Measurements from ENCODE around the gene ZBTB2. TPM values are rescaled to one million over a fixed set of nuclear protein-coding genes. Genes with fewer than 3 reads are reported as not detected.

ZBTB2 gene, protein sequence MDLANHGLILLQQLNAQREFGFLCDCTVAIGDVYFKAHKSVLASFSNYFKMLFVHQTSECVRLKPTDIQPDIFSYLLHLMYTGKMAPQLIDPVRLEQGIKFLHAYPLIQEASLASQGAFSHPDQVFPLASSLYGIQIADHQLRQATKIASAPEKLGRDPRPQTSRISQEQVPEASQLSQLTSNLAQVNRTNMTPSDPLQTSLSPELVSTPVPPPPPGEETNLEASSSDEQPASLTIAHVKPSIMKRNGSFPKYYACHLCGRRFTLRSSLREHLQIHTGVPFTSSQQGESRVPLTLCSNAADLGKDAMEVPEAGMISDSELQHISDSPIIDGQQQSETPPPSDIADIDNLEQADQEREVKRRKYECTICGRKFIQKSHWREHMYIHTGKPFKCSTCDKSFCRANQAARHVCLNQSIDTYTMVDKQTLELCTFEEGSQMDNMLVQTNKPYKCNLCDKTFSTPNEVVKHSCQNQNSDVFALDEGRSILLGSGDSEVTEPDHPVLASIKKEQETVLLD
- polyA plus RNA-seq (2012; rRNA removed): 6.7 and 7.8 TPM in 2 replicates
- 6.2 and 7.0 TPM in 2 replicates for polyA plus RNA-seq (2012; cell fraction: cytosol; rRNA removed)
- 3.3 and 5.3 TPM in 2 replicates for polyA plus RNA-seq (2012; cell fraction: nucleus; rRNA removed)

DNA sequence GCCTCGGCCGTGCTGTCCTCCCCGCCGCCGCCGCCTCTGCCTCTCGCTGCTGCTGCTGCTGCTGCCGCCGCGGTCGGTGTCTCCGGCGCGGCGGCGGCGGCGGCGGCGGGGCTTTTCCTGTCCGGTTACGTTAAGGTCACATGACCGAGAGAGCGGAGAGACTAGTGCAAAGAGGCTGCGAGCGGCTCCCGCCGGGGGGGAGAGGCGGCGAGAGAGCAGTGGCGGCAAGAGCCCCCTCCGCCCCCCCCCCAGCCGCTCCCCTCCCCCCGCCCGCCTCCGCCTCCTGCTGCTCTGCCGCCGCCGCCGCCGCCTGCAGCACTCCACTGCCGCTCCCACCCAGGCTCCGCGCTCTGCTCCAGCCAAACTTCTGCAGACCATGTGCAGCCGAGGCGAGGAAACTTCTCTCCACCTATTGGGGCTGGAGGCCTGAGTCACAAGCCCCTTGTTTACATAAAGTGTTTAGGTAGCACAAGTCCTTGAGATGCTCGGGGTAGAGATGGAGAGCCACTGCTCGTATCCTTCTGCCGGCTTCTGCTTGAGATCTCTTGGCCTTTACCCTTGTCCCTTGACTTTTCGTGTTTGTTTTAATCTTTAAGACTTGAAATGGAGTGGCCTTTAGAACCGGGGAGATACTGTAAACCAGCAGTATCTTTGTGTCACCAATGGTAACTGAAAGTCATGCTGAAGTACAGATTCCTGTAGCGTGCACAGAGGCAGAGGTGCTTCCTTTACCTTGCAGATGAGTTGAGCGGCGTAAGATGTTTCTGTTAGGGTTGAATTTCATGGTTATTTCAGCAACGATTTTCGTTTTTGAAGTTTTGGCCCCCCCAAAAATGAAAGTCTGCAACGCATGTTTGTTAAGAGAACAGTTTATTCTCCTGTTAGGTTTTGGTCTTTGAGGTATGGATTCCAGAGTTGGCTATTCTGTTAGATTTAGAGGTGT lies at the start of gene ZBTB2:
TSS of gene ZBTB2 (minus strand) at position 89 of the 943 bp plus-strand sequence. CDS start 17,922 bp downstream, outside the sequence.
- ChIA-PET CTCF (interaction anchor here (2.6 kb wide), 1 partner anchor 14 kb away, joined by 9 read pairs; no protein-coding TSS in a partner anchor), POLR2A (interaction anchor here (1.7 kb wide), 1 partner anchor 60 kb away, joined by 10 read pairs; the partner anchor contains the start of gene RMND1)
- under 1% methylated on average over 15 of the region's 57 CpGs for WGBS (ENCODE audit: low lambda C conversion rate)
- Histone ChIP-seq H3F3A (replicated peaks; ENCODE audit: insufficient read depth) (peaks cover 25% of the 10 kb centered on the region), H3K9ac (peak within 1 kb of the TSS; percentile 95), H2AFZ (ENCODE audit: low read depth) (no peak within 1 kb of the TSS), H3K79me2 (ENCODE audit: insufficient read depth) (peaks cover 80% of the 10 kb centered on the region), H3K9me3 (no peaks in the 10 kb centered on the region; the same call in 1 of the 2 replicates), H3K4me3 (ENCODE audit: low read depth in 2 of 2, low read length in 1 of 2) (peak within 1 kb of the TSS; percentile 76 to 92), H3K9me2 (no peaks in the 10 kb centered on the region), H3K27ac (ENCODE audit: low read depth in 2 of 2, low read length in 1 of 2) (peak within 1 kb of the TSS; percentile 98 to 99), H3K27me3 (ENCODE audit: insufficient read depth) (no peaks in the 10 kb centered on the region), H3K4me2 (peak within 1 kb of the TSS; percentile 97), H3K4me1 (ENCODE audit: control insufficient read depth in 1 of 2, insufficient read depth in 2 of 2, low read depth in 1 of 2, low read length in 1 of 2) (peaks cover 25 to 31% of the 10 kb centered on the region in 2 experiments), H4K20me1 (ENCODE audit: insufficient read depth) (peaks cover 51% of the 10 kb centered on the region), H3K36me3 (replicated peaks in 1 of 2; ENCODE audit: control insufficient read depth in 1 of 2, insufficient read depth in 2 of 2, low read length in 1 of 2) (peaks cover 4 to 21% of the 10 kb centered on the region in 2 experiments)
- TF ChIP-seq, protein P1, sequence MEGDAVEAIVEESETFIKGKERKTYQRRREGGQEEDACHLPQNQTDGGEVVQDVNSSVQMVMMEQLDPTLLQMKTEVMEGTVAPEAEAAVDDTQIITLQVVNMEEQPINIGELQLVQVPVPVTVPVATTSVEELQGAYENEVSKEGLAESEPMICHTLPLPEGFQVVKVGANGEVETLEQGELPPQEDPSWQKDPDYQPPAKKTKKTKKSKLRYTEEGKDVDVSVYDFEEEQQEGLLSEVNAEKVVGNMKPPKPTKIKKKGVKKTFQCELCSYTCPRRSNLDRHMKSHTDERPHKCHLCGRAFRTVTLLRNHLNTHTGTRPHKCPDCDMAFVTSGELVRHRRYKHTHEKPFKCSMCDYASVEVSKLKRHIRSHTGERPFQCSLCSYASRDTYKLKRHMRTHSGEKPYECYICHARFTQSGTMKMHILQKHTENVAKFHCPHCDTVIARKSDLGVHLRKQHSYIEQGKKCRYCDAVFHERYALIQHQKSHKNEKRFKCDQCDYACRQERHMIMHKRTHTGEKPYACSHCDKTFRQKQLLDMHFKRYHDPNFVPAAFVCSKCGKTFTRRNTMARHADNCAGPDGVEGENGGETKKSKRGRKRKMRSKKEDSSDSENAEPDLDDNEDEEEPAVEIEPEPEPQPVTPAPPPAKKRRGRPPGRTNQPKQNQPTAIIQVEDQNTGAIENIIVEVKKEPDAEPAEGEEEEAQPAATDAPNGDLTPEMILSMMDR (IDR thresholded peaks at IDR 0.05): no peak
- TF ChIP-seq, protein P2, sequence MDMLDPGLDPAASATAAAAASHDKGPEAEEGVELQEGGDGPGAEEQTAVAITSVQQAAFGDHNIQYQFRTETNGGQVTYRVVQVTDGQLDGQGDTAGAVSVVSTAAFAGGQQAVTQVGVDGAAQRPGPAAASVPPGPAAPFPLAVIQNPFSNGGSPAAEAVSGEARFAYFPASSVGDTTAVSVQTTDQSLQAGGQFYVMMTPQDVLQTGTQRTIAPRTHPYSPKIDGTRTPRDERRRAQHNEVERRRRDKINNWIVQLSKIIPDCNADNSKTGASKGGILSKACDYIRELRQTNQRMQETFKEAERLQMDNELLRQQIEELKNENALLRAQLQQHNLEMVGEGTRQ (IDR thresholded peaks at IDR 0.05; ENCODE audit: borderline replicate concordance, low read depth, low read length): no peak
- TF ChIP-seq YY1 (IDR thresholded peaks at IDR 0.05; ENCODE audit: low read depth): no peak
- TF ChIP-seq FOXJ3 (CRISPR knock-in tag; IDR thresholded peaks at IDR 0.05): 0 out of 2 replicates have a peak, but pooled peaks have one; percentile 29
- peak; percentile 84 for TF ChIP-seq MXI1 (IDR thresholded peaks at IDR 0.05; ENCODE audit: low read depth, low read length)
- no peak for TF ChIP-seq SMC3 (IDR thresholded peaks at IDR 0.05; ENCODE audit: low read depth, low read length)
- TF ChIP-seq SIN3A (IDR thresholded peaks at IDR 0.05; ENCODE audit: borderline replicate concordance, low read depth, low read length): 0 out of 2 replicates have a peak, but pooled peaks have one; percentile 36
- TF ChIP-seq, protein P3, sequence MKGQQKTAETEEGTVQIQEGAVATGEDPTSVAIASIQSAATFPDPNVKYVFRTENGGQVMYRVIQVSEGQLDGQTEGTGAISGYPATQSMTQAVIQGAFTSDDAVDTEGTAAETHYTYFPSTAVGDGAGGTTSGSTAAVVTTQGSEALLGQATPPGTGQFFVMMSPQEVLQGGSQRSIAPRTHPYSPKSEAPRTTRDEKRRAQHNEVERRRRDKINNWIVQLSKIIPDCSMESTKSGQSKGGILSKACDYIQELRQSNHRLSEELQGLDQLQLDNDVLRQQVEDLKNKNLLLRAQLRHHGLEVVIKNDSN (IDR thresholded peaks at IDR 0.05; ENCODE audit: borderline replicate concordance, low read depth): peak; percentile 69; the same call in 1 of the 2 replicates
- TF ChIP-seq, protein P4, sequence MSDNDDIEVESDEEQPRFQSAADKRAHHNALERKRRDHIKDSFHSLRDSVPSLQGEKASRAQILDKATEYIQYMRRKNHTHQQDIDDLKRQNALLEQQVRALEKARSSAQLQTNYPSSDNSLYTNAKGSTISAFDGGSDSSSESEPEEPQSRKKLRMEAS (IDR thresholded peaks at IDR 0.05; ENCODE audit: low read depth): peak; percentile 56; the same call in 1 of the 2 replicates
- no peak for TF ChIP-seq GATA2 (CRISPR knock-in tag; IDR thresholded peaks at IDR 0.05)
- TF ChIP-seq, protein P5, sequence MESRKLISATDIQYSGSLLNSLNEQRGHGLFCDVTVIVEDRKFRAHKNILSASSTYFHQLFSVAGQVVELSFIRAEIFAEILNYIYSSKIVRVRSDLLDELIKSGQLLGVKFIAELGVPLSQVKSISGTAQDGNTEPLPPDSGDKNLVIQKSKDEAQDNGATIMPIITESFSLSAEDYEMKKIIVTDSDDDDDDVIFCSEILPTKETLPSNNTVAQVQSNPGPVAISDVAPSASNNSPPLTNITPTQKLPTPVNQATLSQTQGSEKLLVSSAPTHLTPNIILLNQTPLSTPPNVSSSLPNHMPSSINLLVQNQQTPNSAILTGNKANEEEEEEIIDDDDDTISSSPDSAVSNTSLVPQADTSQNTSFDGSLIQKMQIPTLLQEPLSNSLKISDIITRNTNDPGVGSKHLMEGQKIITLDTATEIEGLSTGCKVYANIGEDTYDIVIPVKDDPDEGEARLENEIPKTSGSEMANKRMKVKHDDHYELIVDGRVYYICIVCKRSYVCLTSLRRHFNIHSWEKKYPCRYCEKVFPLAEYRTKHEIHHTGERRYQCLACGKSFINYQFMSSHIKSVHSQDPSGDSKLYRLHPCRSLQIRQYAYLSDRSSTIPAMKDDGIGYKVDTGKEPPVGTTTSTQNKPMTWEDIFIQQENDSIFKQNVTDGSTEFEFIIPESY (IDR thresholded peaks at IDR 0.05; ENCODE audit: borderline replicate concordance, low read depth): no peak
- TF ChIP-seq EZH2phosphoT487 (IDR thresholded peaks at IDR 0.05; ENCODE audit: borderline replicate concordance, low read depth): no peak
- no peak for TF ChIP-seq RAD21 (IDR thresholded peaks at IDR 0.05; ENCODE audit: low read length)
- peak; percentile 24; the same call in 1 of the 2 replicates for TF ChIP-seq POLR2AphosphoS5 (IDR thresholded peaks at IDR 0.05; ENCODE audit: low read depth, low read length)
- DNase-seq: peak; percentile 84

All from SK-N-SH (cell line).